T-cell (primary cell): ENCODE results near the gene SPC24. TPM values are rescaled to one million over a fixed set of nuclear protein-coding genes. Genes with fewer than 3 reads are reported as not detected.

Experiments used
- ATAC-seq, 4 experiments: fragments of 200-7000 bp in 3 of 4; fragments of 150-1000 bp in 1 of 4; cut with Tn5 transposase; replicated peaks in 1 of 4; 1 replicate in 3 of 4; 2 replicates in 1 of 4; pipeline ENCODE4 v1.10.0; 2021; ENCODE audit warnings: moderate library complexity in 3 of 4, mild to moderate bottlenecking in 2 of 4, moderate number of reproducible peaks in 1 of 4
- CTCF ChIA-PET, 2 donors: fragments of 300-600 bp; sonication (Branson Sonifier 250); formaldehyde crosslinking; loops; one replicate each; lab custom pipeline; 2022; ENCODE audit warnings: antibody characterized with exemption in 2 of 2; lab: Charles Lee
- POLR2A ChIA-PET, 2 donors: fragments of 300-600 bp; sonication (Branson Sonifier 250); formaldehyde crosslinking; loops; one replicate each; lab custom pipeline; 2022; ENCODE audit warnings: antibody characterized with exemption in 2 of 2; lab: Charles Lee
- DNase-seq, 35 experiments: peaks; one replicate each; pipeline versions ENCODE4 v3.0.0 to v3.0.0-alpha.2; 2013 to 2023
- H3K27ac ChIP-seq: one replicate; pipeline ENCODE4 v1.5.1; 2013; ENCODE audit warnings: low read length
- H3K27me3 ChIP-seq, 2 experiments: replicated peaks in 1 of 2; 1 replicate in 1 of 2; 2 replicates in 1 of 2; pipeline versions ENCODE4 v1.6.1 to v1.7.0; 2013; ENCODE audit warnings: low read length in 1 of 2, mixed read lengths in 1 of 2; ENCODE audit not compliant: control insufficient read depth in 2 of 2, insufficient read depth in 2 of 2; ENCODE audit errors: extremely low read depth in 1 of 2
- H3K36me3 ChIP-seq, 2 donors: 1 replicate in 1 of 2; 2 replicates in 1 of 2; pipeline versions ENCODE4 v1.6.1 to v1.7.0; 2013; ENCODE audit warnings: low read length in 1 of 2; ENCODE audit not compliant: control insufficient read depth in 2 of 2, insufficient read depth in 1 of 2; ENCODE audit errors: extremely low read depth in 1 of 2
- H3K4me1 ChIP-seq, 2 experiments: 1 replicate in 1 of 2; 2 replicates in 1 of 2; pipeline versions ENCODE4 v1.6.1 to v1.7.0; 2013; ENCODE audit warnings: low read length in 2 of 2, mixed read lengths in 1 of 2; ENCODE audit not compliant: insufficient read depth in 2 of 2, control insufficient read depth in 1 of 2; ENCODE audit errors: extremely low read depth in 1 of 2
- H3K4me3 ChIP-seq, 2 donors: 1 replicate in 1 of 2; 2 replicates in 1 of 2; pipeline versions ENCODE4 v1.5.1 to v1.7.0; 2013; ENCODE audit warnings: mild to moderate bottlenecking in 2 of 2, low read length in 1 of 2, moderate library complexity in 1 of 2; ENCODE audit not compliant: control insufficient read depth in 1 of 2; ENCODE audit errors: extremely low read depth in 1 of 2
- H3K9me3 ChIP-seq: 2 replicates; pipeline ENCODE4 v1.7.0; 2013
- H3K27ac Mint-ChIP-seq, 2 donors: one replicate each; pipeline ENCODE4 v1.8.0; 2020 to 2021; ENCODE audit warnings: mild to moderate bottlenecking in 2 of 2, mixed read lengths in 2 of 2
- H3K27me3 Mint-ChIP-seq, 2 donors: one replicate each; pipeline ENCODE4 v1.8.0; 2021 to 2022; ENCODE audit warnings: mixed read lengths in 2 of 2
- H3K36me3 Mint-ChIP-seq: one replicate; pipeline ENCODE4 v1.8.0; 2021; ENCODE audit warnings: mixed read lengths
- H3K4me1 Mint-ChIP-seq, 3 donors: one replicate each; pipeline ENCODE4 v1.8.0; 2020 to 2022; ENCODE audit warnings: mixed read lengths in 3 of 3, mild to moderate bottlenecking in 1 of 3
- H3K4me3 Mint-ChIP-seq, 3 donors: one replicate each; pipeline ENCODE4 v1.8.0; 2020 to 2022; ENCODE audit warnings: mild to moderate bottlenecking in 3 of 3, mixed read lengths in 3 of 3, moderate library complexity in 3 of 3
- H3K9me3 Mint-ChIP-seq, 3 donors: one replicate each; pipeline ENCODE4 v1.8.0; 2020 to 2022; ENCODE audit warnings: mixed read lengths in 3 of 3
- WGBS: methylation state at CpG from one replicate; pipeline ENCODE4 v1.1.5; 2013; ENCODE audit warnings: missing lambda C conversion rate; ENCODE audit not compliant: insufficient coverage; 5-methylcytosine and 5-hydroxymethylcytosine counted together
- total RNA-seq, 35 experiments: library from RNA in 6 of 35; stranded (reverse) in 6 of 35; fragments of 120-200 nt in 1 of 35; gene quantifications; one replicate each; pipeline versions ENCODE4 v1.2.1 to v1.2.4 and lab custom pipeline; 2013 to 2026

Gene SPC24, protein sequence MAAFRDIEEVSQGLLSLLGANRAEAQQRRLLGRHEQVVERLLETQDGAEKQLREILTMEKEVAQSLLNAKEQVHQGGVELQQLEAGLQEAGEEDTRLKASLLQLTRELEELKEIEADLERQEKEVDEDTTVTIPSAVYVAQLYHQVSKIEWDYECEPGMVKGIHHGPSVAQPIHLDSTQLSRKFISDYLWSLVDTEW
- total RNA-seq (1 to 10 TPM in 4 of 5 donors, under 1 TPM in 1; 0.95 to 3.6 (median 2.4) TPM), total RNA-seq (lab: John Stamatoyannopoulos, UW) (0.06 to 13.2 (median 1.5) reads per million in 29 experiments)
- 0.96 TPM for total RNA-seq (2013)

DNA sequence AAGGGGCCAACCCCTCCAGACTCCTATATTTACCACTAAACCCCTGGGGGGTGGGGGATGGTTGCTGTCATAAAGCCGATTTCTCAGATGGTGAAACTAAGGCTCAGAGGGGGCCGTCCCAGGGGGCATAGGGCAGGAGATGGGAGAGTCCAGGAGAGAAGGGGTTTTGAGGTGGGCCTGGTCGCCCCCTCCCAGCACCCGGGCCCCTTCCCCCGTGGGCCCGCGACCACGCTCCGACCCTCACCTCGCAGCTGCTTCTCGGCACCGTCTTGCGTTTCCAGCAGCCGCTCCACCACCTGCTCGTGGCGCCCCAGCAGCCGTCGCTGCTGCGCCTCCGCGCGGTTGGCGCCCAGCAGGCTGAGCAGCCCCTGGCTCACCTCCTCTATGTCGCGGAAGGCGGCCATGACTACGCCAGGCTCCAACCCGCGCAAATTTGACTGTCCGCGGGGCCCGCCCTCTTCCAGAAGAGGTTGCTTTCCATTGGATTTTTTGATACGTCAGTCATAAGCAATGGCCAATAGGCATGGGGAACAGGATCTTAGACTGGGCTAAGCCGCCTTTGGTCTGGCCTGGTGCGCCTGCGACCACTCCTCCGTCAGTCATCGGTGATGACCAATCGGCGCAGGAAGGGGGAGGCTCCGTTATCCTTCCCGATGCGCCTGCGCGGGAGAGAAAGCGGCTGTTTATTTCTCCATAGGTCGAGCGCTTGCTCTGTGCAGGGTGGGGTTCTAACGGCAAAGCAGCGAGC is at the start of gene SPC24:
Gene SPC24 (minus strand): TSS at position 410 of the 748 bp plus-strand sequence. CDS start 6 bp downstream, at position 404.
- peaks cover 0 to 4% (median 0%) of the 10 kb centered on the region in 3 donors for H3K9me3 Mint-ChIP-seq

DNA sequence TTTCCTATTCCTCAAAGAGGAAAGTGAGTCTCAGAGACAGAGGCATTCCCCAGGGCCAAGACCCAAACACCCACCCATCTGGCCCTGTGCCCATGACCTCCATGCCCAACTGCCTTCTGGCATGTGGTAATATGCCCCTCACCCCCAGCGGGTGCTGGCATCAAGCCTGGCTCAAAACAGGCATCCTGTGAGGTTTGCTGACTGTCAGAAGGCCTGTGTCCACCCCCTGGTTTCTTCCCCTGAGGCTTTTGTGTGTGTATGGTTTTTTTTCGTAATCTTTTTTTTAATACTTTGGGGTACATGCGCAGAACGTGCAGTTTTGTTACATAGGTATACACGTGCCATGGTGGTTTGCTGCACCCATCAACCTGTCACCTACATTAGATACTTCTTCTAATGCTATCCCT is 49.4 kb upstream of the SPC24 start:
- no CpG with 5 or more reads among the region's 5 CpGs for WGBS

More for the DNA sequence above, at the start of gene SPC24:
- ATAC-seq (peak; percentile 96 to 97 (median 97)), DNase-seq (peak; percentile 71 to 94 (median 82))
- ChIA-PET POLR2A (no interaction called here), CTCF (no interaction called here)
- peaks cover 3 to 18% of the 10 kb centered on the region in 2 experiments for H3K4me1 ChIP-seq
- H3K4me3 ChIP-seq, result peak within 1 kb of the TSS; percentile 58 to 70
- H3K4me3 Mint-ChIP-seq, result peak within 1 kb of the TSS; percentile 79 to 86 (median 79)
- H3K4me1 Mint-ChIP-seq, result peaks cover 10 to 17% (median 14%) of the 10 kb centered on the region in 3 donors
- H3K27ac ChIP-seq, result peak within 1 kb of the TSS; percentile 48
- peak within 1 kb of the TSS; percentile 74 to 75 for H3K27ac Mint-ChIP-seq
- no peaks in the 10 kb centered on the region for H3K9me3 ChIP-seq
- 0% methylated on average over 39 of the region's 50 CpGs for WGBS
- H3K36me3 ChIP-seq, result no peaks in the 10 kb centered on the region
- no peaks in the 10 kb centered on the region for H3K27me3 ChIP-seq
- no peaks in the 10 kb centered on the region for H3K27me3 Mint-ChIP-seq
- no peaks in the 10 kb centered on the region for H3K36me3 Mint-ChIP-seq

DNA sequence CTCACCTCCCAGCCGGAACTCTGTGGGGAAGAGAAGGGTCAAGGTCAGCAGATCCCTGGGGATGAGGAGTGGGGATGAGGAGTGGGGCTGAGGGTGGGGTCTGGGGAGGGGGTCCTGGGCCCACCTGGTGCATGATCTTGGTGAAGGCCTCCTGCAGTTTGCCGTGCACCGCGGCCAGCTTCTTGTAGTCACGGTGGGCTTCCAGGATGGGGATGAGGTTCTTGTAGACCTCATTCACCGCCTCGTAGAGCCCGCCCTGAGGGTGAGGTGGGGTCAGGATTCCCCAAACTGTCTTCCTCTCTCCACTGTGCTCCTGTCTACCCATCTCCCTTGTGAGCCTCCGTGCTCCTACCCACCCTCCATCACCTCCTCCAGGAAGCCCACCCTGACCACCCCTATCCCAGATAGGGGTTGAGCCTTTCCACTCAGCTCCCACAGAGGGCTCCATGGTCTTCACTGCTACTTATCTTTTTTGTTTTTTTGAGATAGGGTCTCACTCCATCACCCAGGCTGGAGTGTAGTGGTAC is 48.6 kb upstream of the SPC24 start:
- peaks cover 11 to 12% of the 10 kb centered on the region in 2 donors for H3K27me3 Mint-ChIP-seq
- Histone ChIP-seq H3K4me1 (no peaks in the 10 kb centered on the region), H3K27me3 (peaks cover 0 to 21% of the 10 kb centered on the region in 2 experiments), H3K9me3 (no peaks in the 10 kb centered on the region), H3K4me3 (no peak overlapping the region), H3K36me3 (no peaks in the 10 kb centered on the region), H3K27ac (no peak overlapping the region)
- H3K9me3 Mint-ChIP-seq, result no peaks in the 10 kb centered on the region
- H3K36me3 Mint-ChIP-seq, result no peaks in the 10 kb centered on the region
- CTCF ChIA-PET, result no interaction called here
- H3K27ac Mint-ChIP-seq, result no peak overlapping the region
- ATAC-seq, result peak in 1 of 4 experiments; percentile 30
- peaks cover 0 to 5% (median 0%) of the 10 kb centered on the region in 3 donors for H3K4me1 Mint-ChIP-seq
- DNase-seq, result no peak
- POLR2A ChIA-PET, result no interaction called here
- WGBS, result 75% methylated on average over 2 of the region's 9 CpGs
- H3K4me3 Mint-ChIP-seq, result no peak overlapping the region

More for the DNA sequence above, 49.4 kb upstream of the SPC24 start:
- Mint-ChIP-seq H3K4me3 (no peak overlapping the region), H3K27ac (no peak overlapping the region), H3K36me3 (no peaks in the 10 kb centered on the region), H3K4me1 (peaks cover 0 to 5% (median 0%) of the 10 kb centered on the region in 3 donors), H3K27me3 (peaks cover 11 to 12% of the 10 kb centered on the region in 2 donors), H3K9me3 (no peaks in the 10 kb centered on the region)
- H3K27ac ChIP-seq, result no peak overlapping the region
- H3K4me3 ChIP-seq, result no peak overlapping the region
- POLR2A ChIA-PET, result no interaction called here
- H3K9me3 ChIP-seq, result no peaks in the 10 kb centered on the region
- H3K36me3 ChIP-seq, result no peaks in the 10 kb centered on the region
- no peak for DNase-seq
- CTCF ChIA-PET, result interaction anchor here (0.7 to 1.5 kb wide), 2 partner anchors 25 to 169 kb away, joined by 3 to 4 read pairs; no protein-coding TSS in a partner anchor
- H3K27me3 ChIP-seq, result peaks cover 0 to 18% of the 10 kb centered on the region in 2 experiments
- ATAC-seq, result no peak
- no peaks in the 10 kb centered on the region for H3K4me1 ChIP-seq

DNA sequence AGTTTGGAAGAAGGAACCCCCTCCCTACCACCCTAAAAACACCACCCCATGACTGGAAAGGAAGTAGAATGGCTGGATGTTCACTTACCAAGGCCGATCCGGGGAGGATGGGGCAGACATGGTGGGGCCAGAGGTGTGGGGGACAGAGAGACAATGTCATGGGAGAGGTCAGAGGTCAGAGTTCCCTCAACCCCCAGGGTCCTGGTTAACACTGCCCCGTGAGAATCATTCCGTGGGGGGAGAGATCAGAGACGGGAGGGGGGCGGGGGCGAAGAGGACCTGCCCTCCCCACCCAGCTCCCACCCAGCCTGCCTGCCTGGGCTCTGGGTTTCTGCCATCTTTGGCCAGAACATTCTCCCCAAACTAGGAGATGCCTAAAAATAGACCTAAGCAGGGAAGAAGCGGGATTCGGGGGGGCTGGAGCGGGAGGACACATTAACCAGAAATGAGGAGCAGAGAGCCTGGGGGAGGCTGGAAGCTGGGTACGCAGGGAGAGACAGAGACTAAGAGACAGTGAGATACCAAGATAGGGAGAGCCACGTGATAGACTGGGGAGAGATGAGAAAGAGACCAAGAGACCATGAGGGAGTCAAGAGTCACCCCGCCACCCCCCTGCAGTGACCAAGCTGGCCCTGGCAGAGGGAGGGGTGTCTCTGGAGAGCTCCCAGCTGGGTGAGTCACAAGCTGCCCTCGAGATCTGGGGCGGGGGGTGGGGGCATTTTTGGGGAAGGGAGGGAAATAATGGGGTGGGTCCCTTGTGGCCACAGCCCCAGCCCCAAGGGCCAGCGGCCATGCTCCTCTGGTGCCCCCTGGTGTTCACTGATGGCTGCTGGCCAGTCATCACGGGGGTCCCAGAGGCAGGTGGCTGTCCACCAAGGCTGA is 47.9 kb upstream of the SPC24 start:
- Histone ChIP-seq H3K4me1 (no peaks in the 10 kb centered on the region), H3K4me3 (no peak overlapping the region), H3K27ac (no peak overlapping the region), H3K9me3 (no peaks in the 10 kb centered on the region), H3K36me3 (no peaks in the 10 kb centered on the region), H3K27me3 (peaks cover 0 to 21% of the 10 kb centered on the region in 2 experiments)
- H3K9me3 Mint-ChIP-seq, result no peaks in the 10 kb centered on the region
- ATAC-seq (peak in 2 of 4 experiments; percentile 50 to 61), DNase-seq (peak in 6 of 35 experiments; percentile 12 to 49 (median 22))
- POLR2A ChIA-PET, result no interaction called here
- no peak overlapping the region for H3K27ac Mint-ChIP-seq
- H3K36me3 Mint-ChIP-seq, result no peaks in the 10 kb centered on the region
- H3K4me1 Mint-ChIP-seq, result peaks cover 0 to 5% (median 0%) of the 10 kb centered on the region in 3 donors
- peaks cover 11 to 12% of the 10 kb centered on the region in 2 donors for H3K27me3 Mint-ChIP-seq
- 43% methylated on average over 8 of the region's 17 CpGs for WGBS
- CTCF ChIA-PET, result interaction anchor here in 1 of 2 donors (0.6 kb wide), 1 partner anchor 194 kb away, joined by 5 read pairs; no protein-coding TSS in a partner anchor
- H3K4me3 Mint-ChIP-seq, result no peak overlapping the region

DNA sequence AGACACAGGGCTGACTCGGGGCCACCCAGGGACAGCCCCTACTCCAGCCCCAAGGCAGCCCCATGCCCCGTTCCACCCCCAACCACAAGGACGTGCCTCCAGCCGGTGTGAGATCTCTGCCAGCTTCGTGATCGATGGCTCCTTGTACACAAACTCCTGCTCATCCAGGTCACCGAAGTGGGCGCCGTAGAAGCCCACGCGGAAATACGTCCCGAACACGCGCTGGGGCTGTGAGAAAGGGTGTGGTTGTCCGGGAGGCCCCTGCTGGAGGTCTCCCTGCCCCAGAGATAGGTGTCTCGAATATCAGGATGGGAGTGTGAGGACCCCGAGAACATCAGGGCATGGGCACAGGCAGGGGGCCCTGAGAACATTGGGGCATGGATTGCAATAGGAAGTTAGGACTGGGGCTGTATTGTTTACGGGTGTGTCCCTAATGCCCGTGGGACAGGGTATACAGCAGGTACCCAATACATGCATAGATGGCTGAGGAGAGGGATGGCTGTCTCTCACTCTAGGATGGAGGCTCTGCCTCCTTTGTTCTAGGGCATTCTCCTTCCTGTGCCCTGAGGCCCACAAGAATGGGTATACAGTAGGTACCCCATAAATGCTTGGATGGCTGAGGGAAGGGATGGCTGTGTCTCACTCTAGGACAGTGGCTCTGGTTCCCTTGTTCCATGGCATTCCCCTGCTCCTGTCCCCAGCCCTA is 47.1 kb upstream of the SPC24 start:
- Mint-ChIP-seq H3K4me3 (no peak overlapping the region), H3K4me1 (peaks cover 2 to 5% (median 3%) of the 10 kb centered on the region in 3 donors), H3K27ac (no peak overlapping the region), H3K36me3 (no peaks in the 10 kb centered on the region), H3K9me3 (no peaks in the 10 kb centered on the region), H3K27me3 (peaks cover 12% of the 10 kb centered on the region in 2 donors)
- Histone ChIP-seq H3K4me3 (no peak overlapping the region), H3K27me3 (peaks cover 0 to 21% of the 10 kb centered on the region in 2 experiments), H3K27ac (no peak overlapping the region), H3K4me1 (peaks cover 0 to 5% of the 10 kb centered on the region in 2 experiments), H3K9me3 (no peaks in the 10 kb centered on the region), H3K36me3 (no peaks in the 10 kb centered on the region)
- POLR2A ChIA-PET, result no interaction called here
- CTCF ChIA-PET, result no interaction called here
- no peak for ATAC-seq
- 89% methylated on average over 14 of the region's 20 CpGs for WGBS
- no peak for DNase-seq
